AG09309 (cell line): ENCODE data around the gene PHETA1.

ENCODE experiments used
- DNase-seq: peaks from one replicate; pipeline ENCODE4 v3.0.0-alpha.2; 2010; ENCODE audit warnings: low read depth
- H3K4me3 ChIP-seq: 2 replicates; pipeline ENCODE4 v1.5.1; 2011; ENCODE audit warnings: mild to moderate bottlenecking, low read depth, low read length, moderate library complexity; ENCODE audit not compliant: control insufficient read depth
- CTCF ChIP-seq: IDR thresholded peaks from 2 replicates; pipeline ENCODE4 v1.5.1; 2011; ENCODE audit warnings: mild to moderate bottlenecking, low read depth, low read length, inconsistent platforms; ENCODE audit not compliant: insufficient read depth, control insufficient read depth; ENCODE audit errors: missing control alignments

Gene PHETA1

GRCh38 chr12:111311011-111311410 lies 57.9 kb downstream of the PHETA1 start:
- no peak overlapping the region for H3K4me3 ChIP-seq
- TF ChIP-seq CTCF = no peak

More at GRCh38 chr12:111311011-111311410, 57.9 kb downstream of the PHETA1 start:
- DNase-seq = no peak
